GM03348 (cell line): Measurements from ENCODE around the gene UXS1.

ENCODE experiments used
- DNase-seq: peaks from one replicate; pipeline ENCODE4 v3.0.0; 2012; ENCODE audit warnings: low spot score

UXS1 gene

GRCh38 chr2:106130251-106130998 lies 63.7 kb downstream of the UXS1 start:
- DNase-seq = no peak

GRCh38 chr2:106129592-106129991 lies 64.5 kb downstream of the UXS1 start:
- no peak for DNase-seq

- no peak for DNase-seq
These were observed 65.0 kb downstream of the UXS1 start for GRCh38 chr2:106129150-106129549.

GRCh38 chr2:106127776-106128268 lies 66.3 kb downstream of the UXS1 start:
- no peak for DNase-seq

DNA sequence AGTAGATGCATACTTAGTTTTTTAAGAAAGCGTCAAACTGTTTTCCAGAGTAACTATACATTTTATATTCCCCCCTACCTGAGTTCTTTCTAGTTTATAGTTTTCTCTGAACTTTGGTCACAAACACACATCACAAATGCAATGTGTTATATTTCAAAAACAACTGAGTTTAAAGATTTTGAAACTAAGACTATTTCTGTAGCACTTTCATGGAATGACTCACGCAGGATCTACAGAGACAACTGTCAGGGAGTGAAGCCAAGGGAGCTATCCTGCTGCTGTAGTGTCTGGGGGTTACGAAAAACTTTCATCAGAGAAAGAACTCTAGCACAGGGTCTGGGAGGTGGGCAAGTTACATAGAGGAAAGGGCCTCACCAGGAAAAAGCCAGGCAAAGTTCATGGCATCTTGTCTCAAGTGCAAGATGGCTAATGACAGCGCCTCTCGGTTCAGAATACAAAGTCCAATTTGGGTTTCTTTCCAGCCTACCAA lies 66.8 kb downstream of the UXS1 start:
- DNase-seq = peak; percentile 55

DNA sequence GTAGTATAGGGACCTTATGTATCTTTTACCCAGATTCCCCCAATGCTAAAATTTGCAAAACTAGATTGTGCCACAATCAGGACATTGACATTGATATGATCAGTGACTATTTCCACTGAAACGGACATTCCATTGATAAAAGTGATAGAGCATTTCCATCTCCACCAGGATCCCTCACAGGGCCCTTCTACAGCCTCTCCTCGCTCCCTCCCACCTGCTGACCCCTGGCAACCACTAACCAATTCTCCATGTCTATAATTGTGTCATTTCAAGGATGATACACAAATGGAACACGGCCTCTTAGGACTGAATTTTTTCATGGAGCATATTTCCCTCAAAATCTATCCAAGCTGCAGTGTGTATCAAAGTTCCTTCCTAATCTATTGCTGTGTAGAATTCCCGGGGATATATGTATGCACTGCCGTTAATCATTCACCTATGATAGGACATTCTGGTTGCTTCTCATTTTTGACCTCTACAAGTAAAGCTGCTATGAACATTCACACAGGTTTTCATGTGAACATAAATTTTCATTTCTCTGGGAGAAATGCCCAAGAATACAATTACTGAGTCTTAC lies 67.3 kb downstream of the UXS1 start:
- DNase-seq = no peak

- DNase-seq = no peak
These were observed 67.8 kb downstream of the UXS1 start for GRCh38 chr2:106126295-106126694.

GRCh38 chr2:106124905-106125549 lies 69.1 kb downstream of the UXS1 start:
- no peak for DNase-seq

GRCh38 chr2:106124106-106124756 lies 69.9 kb downstream of the UXS1 start:
- DNase-seq = no peak

- no peak for DNase-seq
These were observed 71.9 kb downstream of the UXS1 start for GRCh38 chr2:106122157-106122556.

GRCh38 chr2:106120432-106120831 lies 73.7 kb downstream of the UXS1 start:
- no peak for DNase-seq

DNA sequence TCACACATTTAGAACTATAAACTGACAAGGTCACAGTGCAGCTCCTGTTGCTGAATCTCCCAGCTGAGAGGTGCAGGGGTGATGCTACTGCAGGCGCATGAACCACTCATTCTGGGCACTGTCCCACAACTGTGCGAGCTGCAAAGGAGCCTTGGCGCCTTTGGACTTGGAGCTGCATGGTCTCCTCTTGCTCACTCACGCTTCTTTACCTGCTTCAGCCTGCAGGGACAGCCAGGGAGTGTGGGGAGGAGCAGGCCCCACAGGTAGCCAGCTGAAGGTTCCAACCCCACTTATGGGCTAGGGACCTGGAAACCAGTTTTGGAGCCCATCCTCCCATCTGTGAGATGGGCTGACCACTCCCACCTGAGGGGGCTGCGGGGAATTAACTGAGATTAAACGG lies 75.0 kb downstream of the UXS1 start:
- DNase-seq = no peak

- no peak for DNase-seq
These were observed 76.0 kb downstream of the UXS1 start for GRCh38 chr2:106117882-106118684.

DNA sequence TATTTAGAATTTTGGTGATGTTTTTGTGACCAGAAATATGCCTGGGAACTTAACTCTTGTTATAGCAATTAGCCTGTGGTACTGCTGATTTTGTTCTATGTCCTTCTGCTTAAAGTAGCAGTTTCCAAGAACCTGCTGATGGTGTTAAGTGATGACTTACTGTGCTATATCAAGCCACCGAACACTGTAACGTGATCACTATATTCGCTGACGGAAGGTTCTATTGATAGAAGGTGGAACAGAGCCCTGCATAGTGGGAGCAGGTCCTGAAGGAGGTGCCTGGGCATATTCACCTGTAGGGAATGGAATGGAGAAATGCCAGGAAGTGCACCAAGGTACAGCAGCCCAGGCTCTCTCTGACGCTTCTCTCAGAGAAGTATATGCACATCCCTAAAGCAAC lies 76.8 kb downstream of the UXS1 start:
- DNase-seq = no peak

- DNase-seq = no peak
These were observed 77.9 kb downstream of the UXS1 start for GRCh38 chr2:106116248-106116647.

DNA sequence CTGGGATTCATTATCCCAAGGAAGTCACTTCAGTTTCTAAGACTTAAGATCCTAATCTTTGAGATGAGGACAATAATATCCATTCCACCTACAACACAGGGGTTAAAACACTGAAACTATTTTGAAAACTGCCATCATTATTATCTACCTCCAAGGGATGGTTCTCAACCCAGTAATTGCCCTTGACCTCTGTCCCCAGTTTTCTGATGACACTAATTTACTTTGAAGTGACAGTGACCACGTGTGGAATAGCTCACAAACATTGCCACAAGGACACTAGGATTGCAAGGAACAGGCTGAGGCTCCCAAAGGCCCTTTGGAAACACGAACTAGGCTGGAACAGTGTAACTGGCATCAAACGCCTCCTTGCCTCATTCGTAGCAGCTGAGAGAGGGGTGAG lies 78.4 kb downstream of the UXS1 start:
- DNase-seq = no peak

DNA sequence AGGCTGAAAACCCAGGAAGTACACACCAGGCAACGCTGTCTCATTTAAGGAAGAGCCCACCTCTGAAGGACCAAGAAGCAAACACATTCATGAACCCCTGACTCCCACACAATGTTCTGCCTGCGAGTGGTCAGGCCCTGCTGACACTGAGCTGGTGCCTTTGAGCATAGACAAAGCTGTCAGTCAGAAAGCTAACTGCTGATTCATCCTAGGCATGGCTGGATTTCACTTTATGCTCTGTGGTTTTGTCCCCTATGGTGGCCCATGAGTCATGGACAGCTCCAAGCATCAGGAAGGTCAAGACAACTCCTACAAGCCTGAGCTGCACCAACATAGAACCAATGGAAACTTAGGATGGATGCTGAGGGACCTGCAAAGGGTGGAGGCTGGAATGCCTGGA lies 78.9 kb downstream of the UXS1 start:
- peak; percentile 52 for DNase-seq

DNA sequence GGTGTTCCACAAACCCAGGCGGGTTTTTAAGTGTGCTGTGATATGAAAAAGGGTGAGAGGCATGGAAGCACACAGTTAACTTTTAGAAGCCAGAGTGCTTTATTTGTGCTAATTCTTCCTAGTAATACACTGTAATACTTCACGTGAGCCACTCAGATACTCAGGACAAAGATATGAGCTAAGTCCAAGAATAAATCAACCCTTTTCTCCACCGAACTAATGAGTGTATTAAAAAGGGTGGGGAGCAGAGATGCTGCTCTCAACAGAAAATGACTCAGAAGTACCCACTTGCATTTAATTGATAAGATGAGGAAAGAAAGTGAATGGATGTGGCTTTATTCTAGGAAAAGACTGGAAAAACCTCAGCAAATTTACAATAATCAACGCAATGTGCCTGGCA lies 79.9 kb downstream of the UXS1 start:
- DNase-seq = no peak

GRCh38 chr2:106113361-106113966 lies 80.6 kb downstream of the UXS1 start:
- no peak for DNase-seq

- no peak for DNase-seq
These were observed 82.1 kb downstream of the UXS1 start for GRCh38 chr2:106111882-106112571.
